HepG2 (cell line): ENCODE measurements around the gene GPR37. TPM values are rescaled to one million over a fixed set of nuclear protein-coding genes. Genes with fewer than 3 reads are reported as not detected.

ENCODE experiments used
- ATAC-seq: fragments of 200-7000 bp; cut with Tn5 transposase; 3 replicates; pipeline ENCODE4 v1.9.1; 2020; ENCODE audit warnings: mild to moderate bottlenecking, moderate library complexity
- BruUV-seq: library from RNA; stranded (reverse); fragments of 400-500 nt; replicated peaks from 2 replicates; lab custom pipeline; 2021; lab: Mats Ljungman, UMichigan
- CTCF ChIA-PET: fragments of 300-600 bp; formaldehyde crosslinking; extraction: SDS; loops from one replicate; lab custom pipeline; 2021; ENCODE audit warnings: low total read pairs, inconsistent platforms, low intra/inter-chr PET ratio; lab: Yijun Ruan, JAX
- POLR2A ChIA-PET: fragments of 350-600 bp; sonication (Branson Sonifier 250); formaldehyde crosslinking; loops from one replicate; lab custom pipeline; 2020; ENCODE audit warnings: antibody characterized with exemption, inconsistent platforms; lab: Yijun Ruan, JAX
- DNase-seq: peaks from one replicate; pipeline ENCODE4 v3.0.0-alpha.2; 2015; ENCODE audit warnings: low spot score
- FAIRE-seq: peaks from 3 replicates; lab custom pipeline; 2011; peaks lifted over from hg19 to GRCh38; lab: Jason Lieb, UNC
- H2AFZ ChIP-seq: one replicate; pipeline ENCODE4 v1.6.1; 2011; ENCODE audit warnings: low read length, inconsistent platforms
- H3K27ac ChIP-seq: fragments of 300-600 bp; 3 replicates; pipeline ENCODE4 v1.8.0; 2011; ENCODE audit warnings: mixed run types, mild to moderate bottlenecking, mixed read lengths, low read length, inconsistent platforms; ENCODE audit not compliant: insufficient read depth; ENCODE audit errors: extremely low read length
- H3K27me3 ChIP-seq, 2 experiments: fragments of 200-600 bp in 1 of 2; 2 replicates in 1 of 2; 3 replicates in 1 of 2; pipeline versions ENCODE4 v1.6.0 to v1.8.0; 2011; ENCODE audit warnings: low read length in 2 of 2, mild to moderate bottlenecking in 2 of 2, moderate library complexity in 2 of 2, inconsistent platforms in 1 of 2; ENCODE audit not compliant: insufficient read depth in 2 of 2, control insufficient read depth in 1 of 2
- H3K36me3 ChIP-seq, 2 experiments: fragments of 200-600 bp in 1 of 2; replicated peaks in 1 of 2; 2 replicates in 1 of 2; 3 replicates in 1 of 2; pipeline versions ENCODE4 v1.5.1 to v1.8.0; 2011; ENCODE audit warnings: low read length in 2 of 2, inconsistent platforms in 1 of 2; ENCODE audit not compliant: insufficient read depth in 2 of 2, control insufficient read depth in 1 of 2
- H3K4me1 ChIP-seq: 2 replicates; pipeline ENCODE4 v1.5.1; 2012; ENCODE audit warnings: low read length, inconsistent platforms; ENCODE audit not compliant: insufficient read depth
- H3K4me2 ChIP-seq: 2 replicates; pipeline ENCODE4 v1.6.0; 2011; ENCODE audit warnings: low read depth, low read length, inconsistent platforms
- H3K4me3 ChIP-seq, 3 experiments: fragments of 200-600 bp in 1 of 3; sonication (generic), shearing (Covaris generic) in 1 of 3; replicated peaks in 1 of 3; 2 replicates each; pipeline ENCODE4 v1.5.1; 2011 to 2016; ENCODE audit warnings: low read length in 3 of 3, inconsistent platforms in 2 of 3, low read depth in 2 of 3, mild to moderate bottlenecking in 2 of 3, control low read depth in 1 of 3, mixed read lengths in 1 of 3; ENCODE audit not compliant: insufficient read depth in 1 of 3
- H3K79me2 ChIP-seq: one replicate; pipeline ENCODE4 v1.6.1; 2011; ENCODE audit warnings: low read length, inconsistent platforms; ENCODE audit not compliant: insufficient read depth
- H3K9ac ChIP-seq: 2 replicates; pipeline ENCODE4 v1.6.0; 2011; ENCODE audit warnings: mild to moderate bottlenecking, low read depth, low read length, inconsistent platforms; ENCODE audit not compliant: insufficient read depth
- H3K9me3 ChIP-seq: 2 replicates; pipeline ENCODE4 v1.5.1; 2012; ENCODE audit warnings: mild to moderate bottlenecking, low read length
- H4K20me1 ChIP-seq: 2 replicates; pipeline ENCODE4 v1.6.0; 2011; ENCODE audit warnings: inconsistent platforms, mild to moderate bottlenecking, low read length, moderate library complexity; ENCODE audit not compliant: insufficient read depth
- BHLHE40 ChIP-seq: IDR thresholded peaks from 2 replicates; pipeline ENCODE4 v1.6.1; 2011; ENCODE audit warnings: low read length, improper control_type of control experiment
- CTCF ChIP-seq: sonication (generic); formaldehyde crosslinking; IDR thresholded peaks from 2 replicates; pipeline ENCODE4 v1.5.0; 2020; ENCODE audit warnings: mild to moderate bottlenecking, missing genetic modification reagents, moderate library complexity
- HBP1 ChIP-seq: IDR thresholded peaks from 2 replicates; pipeline ENCODE4 v1.6.1; 2016; ENCODE audit warnings: low read depth, control low read depth
- KLF16 ChIP-seq, 2 experiments: sonication (generic) in 1 of 2; formaldehyde crosslinking in 1 of 2; IDR thresholded peaks; 2 replicates each; pipeline versions ENCODE4 v1.6.1 to v1.8.0; 2016 to 2023; ENCODE audit warnings: missing genetic modification reagents in 2 of 2, missing compliant biosample characterization in 1 of 2
- MED13 ChIP-seq: sonication (generic); formaldehyde crosslinking; IDR thresholded peaks from 2 replicates; pipeline ENCODE4 v1.5.0; 2020; ENCODE audit warnings: missing genetic modification reagents
- MEIS1 ChIP-seq: sonication (generic); formaldehyde crosslinking; IDR thresholded peaks from 2 replicates; pipeline ENCODE4 v1.9.0; 2021; ENCODE audit warnings: mild to moderate bottlenecking, missing genetic modification reagents, moderate library complexity, borderline replicate concordance
- MIXL1 ChIP-seq: IDR thresholded peaks from 2 replicates; pipeline ENCODE4 v1.6.1; 2016
- NPAS2 ChIP-seq: sonication (generic); formaldehyde crosslinking; IDR thresholded peaks from 2 replicates; pipeline ENCODE4 v1.8.0; 2022; ENCODE audit warnings: mild to moderate bottlenecking, missing genetic modification reagents, borderline replicate concordance
- RAD21 ChIP-seq: fragments of 450-650 bp; formaldehyde crosslinking; IDR thresholded peaks from 2 replicates; pipeline ENCODE4 v1.5.0; 2020; ENCODE audit warnings: mild to moderate bottlenecking
- SMC3 ChIP-seq: IDR thresholded peaks from 2 replicates; pipeline ENCODE4 v1.6.1; 2011; ENCODE audit warnings: low read length, improper control_type of control experiment
- STAG1 ChIP-seq: sonication (generic); formaldehyde crosslinking; IDR thresholded peaks from 2 replicates; pipeline ENCODE4 v1.4.0; 2020; ENCODE audit warnings: missing genetic modification reagents
- ZBTB7A ChIP-seq: sonication (generic); formaldehyde crosslinking; IDR thresholded peaks from 2 replicates; pipeline ENCODE4 v1.8.0; 2022; ENCODE audit warnings: mild to moderate bottlenecking, missing genetic modification reagents
- ZNF362 ChIP-seq: sonication (generic); formaldehyde crosslinking; IDR thresholded peaks from 2 replicates; pipeline ENCODE4 v1.4.0; 2020; ENCODE audit warnings: missing genetic modification reagents, mild to moderate bottlenecking, borderline replicate concordance
- ZSCAN25 ChIP-seq: sonication (generic); formaldehyde crosslinking; IDR thresholded peaks from 2 replicates; pipeline ENCODE4 v1.8.0; 2022; ENCODE audit warnings: mild to moderate bottlenecking, missing genetic modification reagents
- WGBS: methylation state at CpG from one replicate; pipeline ENCODE4 v1.1.6; 2017; ENCODE audit warnings: low lambda C conversion rate; 5-methylcytosine and 5-hydroxymethylcytosine counted together
- in situ Hi-C: cut with HindIII; loops from 2 replicates; pipeline ENCODE4 v1.10.0; 2017; ENCODE audit warnings: low pct_unique_long_range_greater_than_20kb; ENCODE audit not compliant: extremely low pct_ligation_motif_present
- intact Hi-C: fragments of 100-400 bp; cut with micrococcal nuclease; formaldehyde crosslinking; loops from one replicate; pipeline ENCODE4 v1.10.0; 2022; ENCODE audit not compliant: unreplicated experiment
- polyA plus RNA-seq, 8 experiments: library from polyadenylated mRNA; depleted of rRNA in 3 of 8; stranded (reverse) in 7 of 8; unstranded in 1 of 8; fragments of >200 nt; fragmentation: Illumina TruSeq in 4 of 8; extraction: Trizol in 4 of 8; gene quantifications; 2 replicates each; pipeline versions ENCODE4 v1.2.1 to v1.2.3, GENCODE V29; 2011 to 2016; ENCODE audit warnings: low read depth in 4 of 8, missing spikeins in 1 of 8, mixed read lengths in 1 of 8; ENCODE audit not compliant: insufficient read depth in 1 of 8
- total RNA-seq, 5 experiments: library from RNA; depleted of rRNA; stranded (reverse); fragments of >200 nt; fragmentation: Illumina TruSeq; extraction: Trizol; gene quantifications; 2 replicates each; pipeline ENCODE4 v1.2.3, GENCODE V29; 2016; ENCODE audit warnings: low read depth in 1 of 5

Gene GPR37
- total and polyA plus RNA-seq, 2 of the 13 experiments (the other 11 are each of a cell fraction or from before 2014, with no cell fraction given): not detected

- TF ChIP-seq ZSCAN25 (CRISPR knock-in tag): no peak
- no peak for TF ChIP-seq HBP1 (CRISPR knock-in tag)
Observed at GRCh38 chr7:124785994-124786393, 20.4 kb upstream of the GPR37 start (continued).

- H3K9me3 ChIP-seq: no peaks in the 10 kb centered on the region
- WGBS: 27% methylated on average over 9 of the region's 9 CpGs
- ChIA-PET CTCF (interaction anchor here (0.6 to 1.4 kb wide), 4 partner anchors 614 to 632 kb away, joined by 3 to 9 read pairs (median 5); no protein-coding TSS in a partner anchor), POLR2A (no interaction called here)
- no peak overlapping the region for H2AFZ ChIP-seq
- peak; percentile 37 for DNase-seq
- H3K27ac ChIP-seq: no peak overlapping the region
- TF ChIP-seq RAD21 (peak; percentile 85), CTCF (peak; percentile 86), NPAS2 (CRISPR knock-in tag) (no peak), ZBTB7A (CRISPR knock-in tag) (no peak), MIXL1 (CRISPR knock-in tag) (peak; percentile 46; the same call in 1 of the 2 replicates), SMC3 (peak; percentile 96), BHLHE40 (peak; percentile 9; the same call in 1 of the 2 replicates), MED13 (CRISPR knock-in tag) (no peak), KLF16 (CRISPR knock-in tag; IDR thresholded peaks at IDR 0.05) (peak in 1 of 2 experiments; percentile 46; a peak in 1 of 4 replicates), MEIS1 (CRISPR knock-in tag) (no peak), STAG1 (CRISPR knock-in tag) (peak; percentile 94), ZNF362 (CRISPR knock-in tag) (peak; percentile 74; the same call in 1 of the 2 replicates)
- no peaks in the 10 kb centered on the region for H3K27me3 ChIP-seq
- no TSS peak for BruUV-seq
- no peaks in the 10 kb centered on the region for H3K36me3 ChIP-seq
- H3K79me2 ChIP-seq: no peaks in the 10 kb centered on the region
- no peak overlapping the region for H3K4me2 ChIP-seq
- peak; percentile 88 for ATAC-seq
- no peak overlapping the region for H3K4me3 ChIP-seq
- H3K9ac ChIP-seq: no peak overlapping the region
- peaks cover 12% of the 10 kb centered on the region; the same call in 1 of the 2 replicates for H3K4me1 ChIP-seq
- FAIRE-seq: peak; percentile 72
- in situ Hi-C loops (loop anchor here (5.0 kb wide), 1 partner anchor 633 kb away; no protein-coding TSS in a partner anchor), intact Hi-C loops (loop anchor here (1.0 to 10.0 kb wide), 4 partner anchors 300 to 684 kb away; no protein-coding TSS in a partner anchor)
- no peaks in the 10 kb centered on the region for H4K20me1 ChIP-seq
Observed at GRCh38 chr7:124784879-124785818, 19.6 kb upstream of the GPR37 start.
